Motor neuron (in vitro differentiated cells): Measurements from ENCODE around the gene KRTAP29-1. TPM values are rescaled to one million over a fixed set of nuclear protein-coding genes. Genes with fewer than 3 reads are reported as not detected.

ENCODE experiments used
- ATAC-seq, 8 experiments: fragments of 200-7000 bp; cut with Tn5 transposase; replicated peaks in 6 of 8; 2 replicates each; pipeline ENCODE4 v1.8.0; 2021; ENCODE audit warnings: mild to moderate bottlenecking in 8 of 8, moderate library complexity in 8 of 8
- H3K27ac ChIP-seq, 2 donors: fragments of 250-450 bp; sonication (Bioruptor Pico); 2 replicates each; pipeline ENCODE4 v1.9.0; 2021; ENCODE audit warnings: antibody characterized with exemption in 2 of 2, mild to moderate bottlenecking in 2 of 2, moderate library complexity in 1 of 2
- H3K4me1 ChIP-seq, 2 donors: fragments of 250-450 bp; sonication (Bioruptor Pico); replicated peaks in 1 of 2; 2 replicates each; pipeline ENCODE4 v1.6.1; 2021; ENCODE audit warnings: antibody characterized with exemption in 2 of 2, mild to moderate bottlenecking in 2 of 2, moderate library complexity in 1 of 2
- H3K4me3 ChIP-seq, 5 donors: fragments of 250-450 bp; sonication (Bioruptor Pico); 2 replicates each; pipeline ENCODE4 v1.9.0; 2021; ENCODE audit warnings: antibody characterized with exemption in 5 of 5, mild to moderate bottlenecking in 5 of 5, moderate library complexity in 4 of 5
- WGBS, 10 experiments: fragments of 450-650 bp; shearing (Covaris generic); methylation state at CpG; one replicate each; pipeline ENCODE4 v1.0.0; 2022; 5-methylcytosine and 5-hydroxymethylcytosine counted together
- in situ Hi-C, 9 experiments: fragments of 400-800 bp; cut with MboI; loops; one replicate each; pipeline ENCODE4 v1.15.0; 2021; ENCODE audit warnings: low sequenced_read_pairs in 9 of 9, low pct_unique_long_range_greater_than_20kb in 2 of 9; ENCODE audit not compliant: unreplicated experiment in 9 of 9
- total RNA-seq, 8 experiments: library from RNA; unstranded; fragments of 300-600 nt; gene quantifications; 2 replicates each; pipeline versions ENCODE4 v1.2.3 to v1.2.4, GENCODE V29; 2022

KRTAP29-1 gene
- total RNA-seq, 8 experiments from 2014 or later: 0.57 TPM; not detected in 7

DNA sequence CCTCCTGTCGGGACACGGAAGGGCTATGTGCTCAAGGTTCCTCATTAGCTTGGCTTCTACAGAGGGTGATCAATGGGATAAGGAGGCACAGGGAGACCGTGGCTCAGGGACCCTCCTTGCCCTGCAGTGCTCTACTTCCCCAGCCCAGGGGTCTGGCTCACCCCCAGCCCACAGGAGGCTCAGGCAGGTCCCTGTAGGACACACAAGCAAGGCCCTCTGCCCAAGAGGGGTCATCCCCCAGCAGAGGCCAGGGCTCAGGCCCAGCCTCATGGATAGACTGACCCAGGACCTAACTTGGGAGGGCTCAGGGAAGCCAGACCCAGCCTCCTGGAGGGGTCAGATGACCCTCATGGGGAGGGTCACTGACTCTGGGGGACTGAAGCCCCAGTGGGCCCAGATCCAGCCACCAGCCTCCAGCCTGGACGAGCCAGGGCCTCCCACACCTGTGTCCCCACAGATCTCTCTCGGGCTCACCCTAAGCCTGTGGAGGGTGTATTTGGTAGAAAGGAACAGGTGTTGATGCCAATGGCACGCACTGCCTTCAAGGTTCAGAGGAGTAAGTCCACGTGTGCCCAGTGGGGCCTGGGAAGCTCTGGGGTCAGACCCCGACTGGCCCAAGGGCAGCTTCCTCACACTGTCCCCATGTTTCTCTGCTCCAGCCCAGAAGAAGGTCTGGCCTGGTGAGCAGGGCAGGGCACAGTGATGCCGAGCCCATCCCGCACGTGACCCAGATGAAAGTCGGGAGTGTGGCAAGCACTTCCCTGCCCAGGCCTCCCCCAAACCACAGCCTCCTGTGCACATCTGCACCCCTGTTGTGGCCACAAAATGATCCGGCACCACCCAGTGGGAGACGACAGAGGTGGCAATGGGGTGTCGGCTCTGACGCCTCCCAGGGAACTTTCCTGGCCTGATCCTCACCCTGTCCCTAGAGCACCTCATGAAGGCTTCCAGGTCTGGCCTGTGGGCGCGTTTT, 23.8 kb upstream of the KRTAP29-1 start:
- H3K27ac ChIP-seq: no peak overlapping the region
- no peak overlapping the region for H3K4me3 ChIP-seq
- H3K4me1 ChIP-seq: no peaks in the 10 kb centered on the region
- in situ Hi-C loops: loop anchor here in 2 of 9 experiments (10.0 to 25.0 kb wide), 3 partner anchors 186 to 422 kb away; partner anchors contain the start of genes KRT13 (in 1 of the 2) and KRT15 (in 1 of the 2)
- WGBS, 10 experiments: 70 to 81% methylated on average over 2 to 5 of the region's 18 CpGs; no CpG with 5 or more reads in 8 of the 10 experiments
- ATAC-seq: no peak

- Histone ChIP-seq H3K27ac (no peak overlapping the region), H3K4me1 (no peaks in the 10 kb centered on the region), H3K4me3 (no peak overlapping the region)
- no CpG with 5 or more reads among the region's 6 CpGs for WGBS, 10 experiments
- no peak for ATAC-seq
- in situ Hi-C loops: loop anchor here in 2 of 9 experiments (10.0 to 25.0 kb wide), 3 partner anchors 187 to 421 kb away; partner anchors contain the start of genes KRT13 (in 1 of the 2) and KRT15 (in 1 of the 2)
These were observed 23.0 kb upstream of the KRTAP29-1 start for GRCh38 chr17:41325611-41326010.

DNA sequence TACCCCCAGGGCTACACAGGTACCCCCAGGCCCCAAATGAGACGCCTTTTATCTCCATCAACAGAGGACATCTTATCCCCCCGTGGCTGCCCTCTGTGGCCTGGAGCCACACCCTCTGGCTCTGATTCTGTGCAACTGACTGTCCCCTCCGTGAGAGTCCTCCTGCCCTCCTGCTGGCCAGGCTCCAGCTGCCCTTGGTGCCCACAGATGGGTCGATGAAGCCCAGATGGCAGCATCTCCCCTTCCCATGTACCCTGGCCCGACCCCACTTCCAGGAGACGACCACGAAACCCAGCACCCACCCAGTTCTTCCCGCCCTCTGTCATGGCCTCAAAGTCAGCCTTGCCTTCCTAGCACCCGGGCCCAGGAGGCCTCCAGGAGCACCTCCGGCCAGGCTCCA, 22.5 kb upstream of the KRTAP29-1 start:
- in situ Hi-C loops: loop anchor here in 2 of 9 experiments (10.0 to 25.0 kb wide), 3 partner anchors 187 to 420 kb away; partner anchors contain the start of genes KRT13 (in 1 of the 2) and KRT15 (in 1 of the 2)
- Histone ChIP-seq H3K4me3 (no peak overlapping the region), H3K27ac (no peak overlapping the region), H3K4me1 (no peaks in the 10 kb centered on the region)
- WGBS, 10 experiments: 80% methylated on average over 1 of the region's 10 CpGs; no CpG with 5 or more reads in 9 of the 10 experiments
- no peak for ATAC-seq

DNA sequence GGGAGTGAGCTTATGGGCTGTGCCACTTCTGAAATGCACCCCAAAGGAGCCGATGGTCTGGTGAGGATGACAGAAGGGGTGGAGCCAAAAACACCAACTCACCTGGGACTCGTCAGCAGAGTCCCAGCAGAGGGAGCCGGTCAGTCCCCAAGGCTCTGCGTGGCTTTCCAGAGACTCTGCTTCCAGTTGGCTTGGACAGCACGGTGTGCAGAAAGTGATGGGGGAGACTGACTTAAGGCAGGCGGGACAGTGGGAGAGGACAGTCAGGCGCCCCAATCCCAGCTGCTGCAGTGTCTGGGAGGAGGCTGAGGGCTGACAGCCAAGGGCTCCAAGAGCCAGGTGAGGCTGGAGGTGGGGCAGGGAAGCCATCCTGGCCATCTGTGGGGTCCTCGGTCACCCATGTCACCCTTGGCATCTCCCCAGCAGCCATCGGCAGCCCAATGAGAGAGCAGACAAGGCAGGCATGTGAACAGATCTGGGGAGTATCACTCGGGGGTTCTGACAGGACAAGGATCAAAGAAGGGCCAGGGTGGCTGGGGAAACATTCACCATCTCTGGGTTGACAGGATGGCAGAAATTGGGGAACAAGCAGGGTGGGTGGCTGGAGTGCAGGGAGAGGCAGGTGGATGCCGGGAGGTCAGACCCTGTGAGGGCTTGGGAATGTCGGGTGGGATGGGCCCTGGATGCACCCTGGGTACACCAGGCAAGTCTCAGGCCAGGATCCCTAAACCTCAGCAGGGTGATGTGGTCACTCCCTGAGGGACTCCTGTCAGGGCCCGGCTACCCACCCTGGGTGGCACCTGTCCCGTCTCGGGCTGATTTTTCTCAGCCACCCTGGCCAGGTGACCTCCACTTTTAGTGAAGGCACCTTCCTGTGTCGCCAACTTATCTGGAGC, 21.8 kb upstream of the KRTAP29-1 start:
- in situ Hi-C loops: loop anchor here in 3 of 9 experiments (10.0 to 25.0 kb wide), 4 partner anchors 188 to 420 kb away; partner anchors contain the start of genes KRT13 (in 1 of the 3) and KRT15 (in 1 of the 3)
- no peak overlapping the region for H3K4me3 ChIP-seq
- H3K27ac ChIP-seq: no peak overlapping the region
- H3K4me1 ChIP-seq: no peaks in the 10 kb centered on the region
- peak in 1 of 8 experiments; percentile 36 for ATAC-seq
- WGBS, 10 experiments: 40 to 100% (median 72%) methylated on average over 1 to 7 of the region's 16 CpGs; no CpG with 5 or more reads in 4 of the 10 experiments

DNA sequence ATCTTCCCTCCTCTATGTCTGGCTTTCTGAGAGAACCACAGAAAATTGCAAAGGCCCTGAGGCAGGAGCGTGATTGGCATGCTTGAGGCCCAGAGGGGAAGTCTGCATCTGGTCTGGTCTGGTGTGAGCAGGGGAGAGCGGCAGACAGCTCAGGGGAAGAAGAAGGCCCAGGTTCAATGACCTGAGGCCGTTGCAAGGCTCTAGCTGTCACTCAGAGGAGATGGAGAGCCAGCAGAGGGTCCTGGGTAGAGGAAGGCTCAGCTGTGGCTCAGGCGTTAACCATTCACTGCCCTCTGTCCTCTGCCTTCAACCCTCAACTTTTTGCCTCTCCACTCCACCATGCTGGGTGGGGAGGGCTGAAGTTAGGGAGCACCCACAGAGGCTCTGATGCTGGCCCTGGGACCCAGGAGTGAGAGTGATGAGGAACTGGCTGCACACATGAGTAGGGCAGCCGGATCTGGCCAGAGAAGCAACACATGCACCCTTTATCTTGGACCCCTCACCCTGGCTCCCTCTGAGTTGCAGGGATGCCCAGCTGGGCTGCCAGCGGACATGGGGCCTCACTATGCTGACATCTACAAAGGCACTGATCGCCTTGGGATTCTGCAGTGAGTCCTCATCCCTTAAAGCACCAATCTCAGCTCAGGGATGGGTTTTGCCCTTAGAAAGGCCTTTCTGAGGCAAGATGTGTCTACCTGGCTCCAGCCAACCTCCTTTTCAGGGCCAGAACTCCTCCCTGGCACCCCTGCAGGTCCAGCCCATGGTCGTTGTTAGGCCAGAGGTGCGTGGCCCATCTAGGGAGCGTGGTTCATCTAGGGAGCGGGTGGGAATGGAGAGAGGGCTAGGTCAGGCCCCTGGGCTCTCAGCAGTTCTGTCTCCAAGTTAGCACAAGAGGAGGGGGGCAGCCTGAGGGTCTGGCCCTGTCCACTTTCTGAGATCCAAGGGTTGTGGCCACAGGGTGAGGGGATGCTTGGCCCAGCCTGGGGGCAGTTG, 20.5 kb upstream of the KRTAP29-1 start:
- no peaks in the 10 kb centered on the region for H3K4me1 ChIP-seq
- ATAC-seq: no peak
- 40 to 100% (median 67%) methylated on average over 1 to 6 of the region's 11 CpGs; no CpG with 5 or more reads in 3 of the 10 experiments for WGBS, 10 experiments
- no peak overlapping the region for H3K4me3 ChIP-seq
- in situ Hi-C loops: loop anchor here in 3 of 9 experiments (10.0 to 25.0 kb wide), 3 partner anchors 408 to 418 kb away; no protein-coding TSS in a partner anchor
- H3K27ac ChIP-seq: no peak overlapping the region

- H3K4me3 ChIP-seq: no peak overlapping the region
- H3K27ac ChIP-seq: no peak overlapping the region
- in situ Hi-C loops: loop anchor here in 3 of 9 experiments (10.0 to 25.0 kb wide), 3 partner anchors 407 to 417 kb away; no protein-coding TSS in a partner anchor
- peak in 4 of 8 experiments; percentile 46 to 83 (median 68) for ATAC-seq
- 0 to 100% (median 50%) methylated on average over 1 to 5 of the region's 5 CpGs for WGBS, 10 experiments
- H3K4me1 ChIP-seq: no peaks in the 10 kb centered on the region
These were observed 19.6 kb upstream of the KRTAP29-1 start for GRCh38 chr17:41322094-41322902.

- in situ Hi-C loops: loop anchor here in 1 of 9 experiments (25.0 kb wide), 1 partner anchor 406 kb away; no protein-coding TSS in a partner anchor
- no peaks in the 10 kb centered on the region for H3K4me1 ChIP-seq
- no peak overlapping the region for H3K27ac ChIP-seq
- H3K4me3 ChIP-seq: no peak overlapping the region
- WGBS, 10 experiments: 20 to 83% (median 40%) methylated on average over 1 to 2 of the region's 2 CpGs; no CpG with 5 or more reads in 7 of the 10 experiments
- ATAC-seq: peak in 3 of 8 experiments; percentile 46 to 81 (median 77)
These were observed 15.6 kb upstream of the KRTAP29-1 start for GRCh38 chr17:41318231-41318630.

GRCh38 chr17:41315814-41316445, 13.3 kb upstream of the KRTAP29-1 start:
- in situ Hi-C loops: loop anchor here in 1 of 9 experiments (25.0 kb wide), 1 partner anchor 404 kb away; no protein-coding TSS in a partner anchor
- Histone ChIP-seq H3K4me1 (no peaks in the 10 kb centered on the region), H3K4me3 (no peak overlapping the region), H3K27ac (no peak overlapping the region)
- 0 to 89% (median 76%) methylated on average over 1 to 12 of the region's 17 CpGs for WGBS, 10 experiments
- ATAC-seq: no peak

- Histone ChIP-seq H3K4me1 (no peaks in the 10 kb centered on the region), H3K27ac (no peak within 1 kb of the TSS), H3K4me3 (no peak within 1 kb of the TSS)
- 0 to 100% (median 80%) methylated on average over 1 to 11 of the region's 24 CpGs; no CpG with 5 or more reads in 3 of the 10 experiments for WGBS, 10 experiments
- in situ Hi-C loops: loop anchor here in 1 of 9 experiments (25.0 kb wide), 1 partner anchor 403 kb away; no protein-coding TSS in a partner anchor
- ATAC-seq: no peak
These were observed 12.6 kb upstream of the KRTAP29-1 start, which contains the start of gene KRTAP17-1 for GRCh38 chr17:41315204-41315794. Gene KRTAP17-1 (minus strand): TSS chr17:41315710. CDS start chr17:41315650, 60 bp downstream.

- 38 to 60% methylated on average over 1 of the region's 1 CpG; no CpG with 5 or more reads in 8 of the 10 experiments for WGBS, 10 experiments
- Histone ChIP-seq H3K27ac (no peak overlapping the region), H3K4me1 (no peaks in the 10 kb centered on the region), H3K4me3 (no peak overlapping the region)
- ATAC-seq: no peak
- in situ Hi-C loops: loop anchor here in 1 of 9 experiments (25.0 kb wide), 1 partner anchor 399 kb away; no protein-coding TSS in a partner anchor
These were observed 8.5 kb upstream of the KRTAP29-1 start for GRCh38 chr17:41311111-41311510.
